Fibroblast of skin of right biceps (primary cell): ENCODE results near the gene DPPA5.
A peak's percentile ranks its signal among the peaks of the same experiment; 100 is the strongest.
"Not testable (repeated sequence)": the region's sequence is repeated elsewhere in the genome, so short reads cannot be mapped to it uniquely, and the experiment has no call there.

Experiments used
- DNase-seq: peaks from one replicate; pipeline ENCODE4 v3.0.0-alpha.2; 2013

The DPPA5 gene

GRCh38 chr6:73363537-73363875, 9.4 kb upstream of the DPPA5 start:
- DNase-seq: no peak

GRCh38 chr6:73362869-73363536, 8.9 kb upstream of the DPPA5 start:
- no peak for DNase-seq

GRCh38 chr6:73362358-73362757, 8.3 kb upstream of the DPPA5 start, which contains the start of gene KHDC3L:
TSS of gene KHDC3L (plus strand) at chr6:73362658. CDS start at chr6:73362730, 72 bp downstream.
- no peak for DNase-seq

GRCh38 chr6:73349311-73349710, 4.8 kb downstream of the DPPA5 start:
- no peak for DNase-seq

GRCh38 chr6:73348550-73349204, 5.4 kb downstream of the DPPA5 start:
- no peak for DNase-seq

GRCh38 chr6:73343164-73343563, 10.9 kb downstream of the DPPA5 start:
- no peak for DNase-seq

- no peak for DNase-seq
Observed at GRCh38 chr6:73342174-73342573, 11.9 kb downstream of the DPPA5 start.

GRCh38 chr6:73341335-73341734, 12.7 kb downstream of the DPPA5 start:
- no peak for DNase-seq

GRCh38 chr6:73340048-73340447, 14.0 kb downstream of the DPPA5 start:
- peak; percentile 19 for DNase-seq

- peak; percentile 7 for DNase-seq
Observed at GRCh38 chr6:73339340-73339739, 14.7 kb downstream of the DPPA5 start.

GRCh38 chr6:73329201-73329600, 24.9 kb downstream of the DPPA5 start:
- DNase-seq: no peak

- no peak for DNase-seq
Observed at GRCh38 chr6:73328790-73329189, 25.3 kb downstream of the DPPA5 start.

- no peak for DNase-seq
Observed at GRCh38 chr6:73325656-73326055, 28.4 kb downstream of the DPPA5 start.

- DNase-seq: no peak
Observed at GRCh38 chr6:73323323-73323722, 30.8 kb downstream of the DPPA5 start.

- no peak for DNase-seq
Observed at GRCh38 chr6:73314577-73315492, 39.2 kb downstream of the DPPA5 start.

GRCh38 chr6:73310503-73310845, 43.6 kb downstream of the DPPA5 start:
- DNase-seq: not testable (repeated sequence)

GRCh38 chr6:73309785-73310502, 44.1 kb downstream of the DPPA5 start:
- peak; percentile 73 for DNase-seq

- DNase-seq: no peak
Observed at GRCh38 chr6:73309535-73309784, 44.6 kb downstream of the DPPA5 start.

- DNase-seq: peak; percentile 51
Observed at GRCh38 chr6:73308712-73309534, 45.2 kb downstream of the DPPA5 start.

GRCh38 chr6:73303773-73304172, 50.3 kb downstream of the DPPA5 start:
- not testable (repeated sequence) for DNase-seq
